WTC11 (cell line): ENCODE results near the gene JHY.

Experiments used
- MXD4 ChIP-seq: fragments of 250-450 bp; sonication (Bioruptor Pico); IDR thresholded peaks from 2 replicates; pipeline ENCODE4 v1.8.0; 2021; ENCODE audit warnings: mild to moderate bottlenecking, moderate library complexity, borderline replicate concordance
- USF2 ChIP-seq: sonication (generic); formaldehyde crosslinking; IDR thresholded peaks from 2 replicates; pipeline ENCODE4 v1.8.1; 2023; ENCODE audit warnings: mild to moderate bottlenecking, missing genetic modification reagents, moderate library complexity

DNA sequence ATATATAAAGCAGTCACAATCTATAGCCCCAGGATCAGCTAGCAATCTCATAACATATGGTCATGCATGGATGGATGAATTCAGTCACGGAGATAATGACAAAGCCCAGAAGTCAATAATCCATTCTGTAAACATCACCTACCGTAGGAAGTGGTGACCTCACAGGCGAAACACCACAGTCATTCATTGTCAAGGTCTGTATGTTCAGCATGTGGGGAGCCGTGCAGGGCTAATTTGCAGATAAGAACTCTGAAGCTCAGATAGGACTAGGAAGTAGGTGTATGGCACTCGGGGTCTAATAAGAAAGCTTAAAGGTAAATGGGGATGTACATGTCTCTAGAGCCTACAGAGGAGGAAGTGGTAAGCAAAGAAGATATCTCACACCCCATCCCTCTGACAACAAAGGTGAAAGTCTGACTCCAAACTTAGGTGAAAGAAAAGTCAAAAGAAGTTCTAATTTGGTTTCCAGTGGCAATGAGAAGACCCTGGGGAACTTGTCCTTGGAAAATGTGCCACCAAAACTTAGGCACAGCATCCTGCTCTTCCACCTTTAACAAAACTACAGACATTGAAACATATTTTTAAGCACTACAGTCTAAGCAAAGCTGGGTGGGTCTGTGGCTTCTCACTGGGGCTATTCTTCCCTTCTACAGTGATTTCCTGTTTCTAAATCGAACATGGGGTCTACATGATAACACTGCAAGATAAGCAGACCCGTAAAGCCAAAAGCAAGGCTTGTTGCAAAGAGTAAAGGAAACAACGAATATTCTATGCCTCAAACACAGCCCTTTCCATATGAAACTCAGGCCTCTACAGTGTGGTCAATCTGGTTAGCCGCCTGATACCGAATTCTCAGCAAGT, 39.0 kb upstream of the JHY start:
- TF ChIP-seq USF2 (CRISPR knock-in tag) (no peak), MXD4 (CRISPR knock-in tag) (no peak)
